ENCODE measurements around the gene PPM1E. TPM values are rescaled to one million over a fixed set of nuclear protein-coding genes. Genes with fewer than 3 reads are reported as not detected.
"Not testable (repeated sequence)": the region's sequence is repeated elsewhere in the genome, so short reads cannot be mapped to it uniquely, and the experiment has no call there.

PPM1E gene
- total RNA-seq, 2 donors from 2014 or later = 0.08 to 0.17 TPM

GRCh38 chr17:58840820-58841612, 85.4 kb downstream of the PPM1E start:
- H3K9me3 Mint-ChIP-seq = no peaks in the 10 kb centered on the region
- H3K27ac Mint-ChIP-seq = no peak overlapping the region
- no peaks in the 10 kb centered on the region for H3K4me1 Mint-ChIP-seq
- no peak overlapping the region for H3K4me3 Mint-ChIP-seq
- H3K27me3 Mint-ChIP-seq = peaks cover 8% of the 10 kb centered on the region
- ATAC-seq (replicated peaks) = no peak
- no peaks in the 10 kb centered on the region for H3K36me3 Mint-ChIP-seq (ENCODE audit: low read depth)

- not testable (repeated sequence) for H3K9me3 Mint-ChIP-seq; H3K27ac Mint-ChIP-seq; H3K36me3 Mint-ChIP-seq (ENCODE audit: low read depth); H3K4me1 Mint-ChIP-seq; H3K4me3 Mint-ChIP-seq; ATAC-seq (replicated peaks)
- peaks cover 20% of the 10 kb centered on the region for H3K27me3 Mint-ChIP-seq
These were observed 90.8 kb downstream of the PPM1E start for GRCh38 chr17:58846413-58846812.

GRCh38 chr17:58850106-58850505, 94.5 kb downstream of the PPM1E start:
- H3K4me3 Mint-ChIP-seq; H3K36me3 Mint-ChIP-seq (ENCODE audit: low read depth); ATAC-seq (replicated peaks); H3K4me1 Mint-ChIP-seq; H3K9me3 Mint-ChIP-seq; H3K27ac Mint-ChIP-seq: not testable (repeated sequence)
- peaks cover 30% of the 10 kb centered on the region for H3K27me3 Mint-ChIP-seq

GRCh38 chr17:58865301-58865700, 109.6 kb downstream of the PPM1E start:
- no peaks in the 10 kb centered on the region for H3K4me1 Mint-ChIP-seq
- no peaks in the 10 kb centered on the region for H3K36me3 Mint-ChIP-seq (ENCODE audit: low read depth)
- no peak overlapping the region for H3K27ac Mint-ChIP-seq
- no peaks in the 10 kb centered on the region for H3K9me3 Mint-ChIP-seq
- peaks cover 21% of the 10 kb centered on the region for H3K27me3 Mint-ChIP-seq
- H3K4me3 Mint-ChIP-seq = no peak overlapping the region
- no peak for ATAC-seq (replicated peaks)

GRCh38 chr17:58870747-58871146, 115.1 kb downstream of the PPM1E start:
- Mint-ChIP-seq H3K9me3 (no peaks in the 10 kb centered on the region), H3K27me3 (peaks cover 13% of the 10 kb centered on the region), H3K36me3 (ENCODE audit: low read depth) (no peaks in the 10 kb centered on the region), H3K4me1 (no peaks in the 10 kb centered on the region), H3K27ac (no peak overlapping the region), H3K4me3 (no peak overlapping the region)
- ATAC-seq (replicated peaks) = no peak

- no peaks in the 10 kb centered on the region for H3K9me3 Mint-ChIP-seq
- H3K4me3 Mint-ChIP-seq = no peak overlapping the region
- H3K27ac Mint-ChIP-seq = no peak overlapping the region
- H3K36me3 Mint-ChIP-seq (ENCODE audit: low read depth) = no peaks in the 10 kb centered on the region
- peaks cover 9% of the 10 kb centered on the region for H3K27me3 Mint-ChIP-seq
- ATAC-seq (replicated peaks) = no peak
- H3K4me1 Mint-ChIP-seq = no peaks in the 10 kb centered on the region
These were observed 118.3 kb downstream of the PPM1E start for GRCh38 chr17:58873926-58874325.

GRCh38 chr17:58875261-58875660, 119.6 kb downstream of the PPM1E start:
- Mint-ChIP-seq H3K36me3 (ENCODE audit: low read depth) (no peaks in the 10 kb centered on the region), H3K27ac (no peak overlapping the region), H3K4me1 (no peaks in the 10 kb centered on the region), H3K27me3 (peaks cover 3% of the 10 kb centered on the region), H3K4me3 (no peak overlapping the region), H3K9me3 (no peaks in the 10 kb centered on the region)
- ATAC-seq (replicated peaks) = peak; percentile 46

- no peak overlapping the region for H3K4me3 Mint-ChIP-seq
- peaks cover 16% of the 10 kb centered on the region for H3K27me3 Mint-ChIP-seq
- ATAC-seq (replicated peaks) = no peak
- H3K4me1 Mint-ChIP-seq = no peaks in the 10 kb centered on the region
- no peaks in the 10 kb centered on the region for H3K36me3 Mint-ChIP-seq (ENCODE audit: low read depth)
- no peaks in the 10 kb centered on the region for H3K9me3 Mint-ChIP-seq
- no peak overlapping the region for H3K27ac Mint-ChIP-seq
These were observed 128.5 kb downstream of the PPM1E start for GRCh38 chr17:58884161-58884560.

- Mint-ChIP-seq H3K4me1 (no peaks in the 10 kb centered on the region), H3K9me3 (no peaks in the 10 kb centered on the region), H3K27ac (no peak overlapping the region), H3K4me3 (no peak overlapping the region), H3K27me3 (peaks cover 16% of the 10 kb centered on the region), H3K36me3 (ENCODE audit: low read depth) (no peaks in the 10 kb centered on the region)
- no peak for ATAC-seq (replicated peaks)
These were observed 130.9 kb downstream of the PPM1E start for GRCh38 chr17:58886514-58886913.

- H3K27me3 Mint-ChIP-seq = peaks cover 17% of the 10 kb centered on the region
- H3K27ac Mint-ChIP-seq = no peak overlapping the region
- no peaks in the 10 kb centered on the region for H3K4me1 Mint-ChIP-seq
- no peaks in the 10 kb centered on the region for H3K9me3 Mint-ChIP-seq
- H3K36me3 Mint-ChIP-seq (ENCODE audit: low read depth) = no peaks in the 10 kb centered on the region
- H3K4me3 Mint-ChIP-seq = no peak overlapping the region
- ATAC-seq (replicated peaks) = no peak
These were observed 134.3 kb downstream of the PPM1E start for GRCh38 chr17:58889928-58890327.

- Mint-ChIP-seq H3K27me3 (no peaks in the 10 kb centered on the region), H3K36me3 (ENCODE audit: low read depth) (no peaks in the 10 kb centered on the region), H3K4me3 (no peak overlapping the region), H3K9me3 (no peaks in the 10 kb centered on the region), H3K4me1 (no peaks in the 10 kb centered on the region), H3K27ac (no peak overlapping the region)
- ATAC-seq (replicated peaks) = no peak
These were observed 143.5 kb downstream of the PPM1E start for GRCh38 chr17:58899191-58899590.

- Mint-ChIP-seq H3K36me3 (ENCODE audit: low read depth) (no peaks in the 10 kb centered on the region), H3K4me1 (no peaks in the 10 kb centered on the region), H3K9me3 (peaks cover 3% of the 10 kb centered on the region), H3K4me3 (no peak overlapping the region), H3K27ac (no peak overlapping the region), H3K27me3 (no peaks in the 10 kb centered on the region)
- no peak for ATAC-seq (replicated peaks)
These were observed 146.7 kb downstream of the PPM1E start for GRCh38 chr17:58902322-58902721.

GRCh38 chr17:58911741-58912343, 156.2 kb downstream of the PPM1E start:
- Mint-ChIP-seq H3K36me3 (ENCODE audit: low read depth) (no peaks in the 10 kb centered on the region), H3K27me3 (peaks cover 4% of the 10 kb centered on the region), H3K27ac (no peak overlapping the region), H3K4me1 (no peaks in the 10 kb centered on the region), H3K4me3 (no peak overlapping the region), H3K9me3 (no peaks in the 10 kb centered on the region)
- ATAC-seq (replicated peaks) = no peak

GRCh38 chr17:58913552-58913951, 157.9 kb downstream of the PPM1E start:
- Mint-ChIP-seq H3K4me3 (no peak overlapping the region), H3K9me3 (no peaks in the 10 kb centered on the region), H3K4me1 (no peaks in the 10 kb centered on the region), H3K27me3 (peaks cover 4% of the 10 kb centered on the region), H3K27ac (no peak overlapping the region), H3K36me3 (ENCODE audit: low read depth) (no peaks in the 10 kb centered on the region)
- ATAC-seq (replicated peaks) = no peak

- Mint-ChIP-seq H3K27me3 (peaks cover 8% of the 10 kb centered on the region), H3K4me1 (no peaks in the 10 kb centered on the region), H3K27ac (no peak overlapping the region), H3K4me3 (no peak overlapping the region), H3K9me3 (no peaks in the 10 kb centered on the region), H3K36me3 (ENCODE audit: low read depth) (no peaks in the 10 kb centered on the region)
- ATAC-seq (replicated peaks) = no peak
These were observed 158.5 kb downstream of the PPM1E start for GRCh38 chr17:58913971-58914769.
